Measurements from ENCODE around the gene FTSJ1.
"Not testable (repeated sequence)": the region's sequence is repeated elsewhere in the genome, so short reads cannot be mapped to it uniquely, and the experiment has no call there.

FTSJ1 gene

DNA sequence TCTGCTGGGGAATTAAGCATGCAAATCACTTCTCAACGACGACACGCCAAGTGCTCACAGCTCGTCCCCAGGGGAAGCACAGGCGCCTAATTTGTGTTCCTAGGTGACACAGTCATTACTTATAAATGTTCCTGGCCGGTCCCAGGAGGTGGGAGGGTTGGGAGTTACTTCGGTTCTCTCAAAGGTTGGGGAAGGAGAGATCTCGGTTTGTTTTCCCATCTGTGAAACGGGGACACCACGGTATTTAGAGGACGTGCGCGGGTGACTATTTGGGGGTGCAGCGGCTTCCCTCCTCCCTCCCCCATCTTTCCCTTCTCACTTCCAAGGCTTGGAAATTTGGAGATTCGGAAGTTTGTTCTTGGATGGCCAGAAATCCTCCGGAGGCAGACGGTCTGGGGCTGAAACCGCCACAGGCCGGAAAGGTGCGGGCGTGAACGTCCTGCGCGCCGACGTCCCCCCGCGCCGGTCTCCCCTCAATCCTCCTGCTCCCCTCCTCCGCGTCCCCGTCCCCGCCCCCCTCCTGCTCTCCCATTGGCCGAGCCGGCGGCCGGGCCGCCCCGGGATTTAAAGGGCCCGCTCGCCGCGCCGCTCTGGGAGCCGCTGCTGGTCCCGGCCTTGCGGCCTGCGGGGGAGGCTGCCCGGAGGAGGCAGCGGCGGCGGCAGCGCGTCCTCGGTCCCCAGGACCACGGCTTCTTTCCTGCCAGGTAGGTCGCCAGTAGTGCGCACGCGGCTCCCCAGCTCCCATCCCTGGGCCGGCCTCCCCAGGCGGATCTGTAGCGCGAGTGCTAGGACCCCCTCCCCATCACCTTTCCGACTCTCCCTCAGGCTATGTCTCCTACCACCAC is 32.6 kb downstream of the FTSJ1 start, which contains the start of gene PORCN:
Gene PORCN (plus strand): TSS at position 593 of the 845 bp plus-strand sequence. CDS start 829 bp downstream, outside the sequence.
- H3K27me3 Mint-ChIP-seq = no peaks in the 10 kb centered on the region
- H3K4me1 Mint-ChIP-seq = peaks cover 22% of the 10 kb centered on the region
- H3K9me3 Mint-ChIP-seq = no peaks in the 10 kb centered on the region
- H3K36me3 Mint-ChIP-seq = peaks cover 3% of the 10 kb centered on the region
- H3K4me3 Mint-ChIP-seq = peak within 1 kb of the TSS; percentile 93
- peak within 1 kb of the TSS; percentile 92 for H3K27ac Mint-ChIP-seq

DNA sequence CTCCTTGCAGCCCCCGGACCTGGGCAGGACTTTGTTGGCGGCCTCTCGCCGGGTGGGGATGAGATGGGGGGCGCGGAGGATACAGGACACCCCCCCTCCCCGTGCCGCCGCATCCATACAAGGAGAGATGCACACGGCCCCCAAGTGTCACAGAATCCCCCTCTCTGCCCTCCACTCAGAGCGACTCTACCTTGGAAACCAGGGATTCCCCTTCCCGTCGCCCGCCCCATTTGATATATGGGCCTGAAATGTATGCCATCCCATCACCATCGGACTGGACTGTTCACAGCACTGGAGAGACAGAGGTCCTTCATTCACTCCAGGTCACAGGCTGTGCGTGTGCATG is 33.2 kb downstream of the FTSJ1 start:
- Mint-ChIP-seq H3K36me3 (peaks cover 3% of the 10 kb centered on the region), H3K9me3 (no peaks in the 10 kb centered on the region), H3K4me1 (peaks cover 22% of the 10 kb centered on the region), H3K4me3 (peak overlapping the region; percentile 93), H3K27me3 (no peaks in the 10 kb centered on the region), H3K27ac (peak overlapping the region; percentile 92)

DNA sequence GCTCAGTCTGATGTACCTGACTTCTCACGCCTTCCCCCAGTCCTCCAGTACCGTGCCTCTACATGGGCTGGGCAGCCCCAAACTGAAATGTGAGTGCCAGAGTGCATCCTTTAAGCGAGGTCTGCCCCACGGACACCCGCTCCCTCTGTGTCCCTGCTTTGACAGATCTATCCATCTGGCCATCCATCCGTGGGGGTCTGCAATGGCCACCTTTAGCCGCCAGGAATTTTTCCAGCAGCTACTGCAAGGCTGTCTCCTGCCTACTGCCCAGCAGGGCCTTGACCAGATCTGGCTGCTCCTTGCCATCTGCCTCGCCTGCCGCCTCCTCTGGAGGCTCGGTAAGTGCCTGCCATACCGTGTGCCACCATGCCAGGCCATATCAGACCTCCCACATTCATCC is 33.6 kb downstream of the FTSJ1 start:
- peaks cover 22% of the 10 kb centered on the region for H3K4me1 Mint-ChIP-seq
- peak overlapping the region; percentile 92 for H3K27ac Mint-ChIP-seq
- H3K36me3 Mint-ChIP-seq = peaks cover 3% of the 10 kb centered on the region
- no peaks in the 10 kb centered on the region for H3K9me3 Mint-ChIP-seq
- H3K4me3 Mint-ChIP-seq = peak overlapping the region; percentile 93
- no peaks in the 10 kb centered on the region for H3K27me3 Mint-ChIP-seq

DNA sequence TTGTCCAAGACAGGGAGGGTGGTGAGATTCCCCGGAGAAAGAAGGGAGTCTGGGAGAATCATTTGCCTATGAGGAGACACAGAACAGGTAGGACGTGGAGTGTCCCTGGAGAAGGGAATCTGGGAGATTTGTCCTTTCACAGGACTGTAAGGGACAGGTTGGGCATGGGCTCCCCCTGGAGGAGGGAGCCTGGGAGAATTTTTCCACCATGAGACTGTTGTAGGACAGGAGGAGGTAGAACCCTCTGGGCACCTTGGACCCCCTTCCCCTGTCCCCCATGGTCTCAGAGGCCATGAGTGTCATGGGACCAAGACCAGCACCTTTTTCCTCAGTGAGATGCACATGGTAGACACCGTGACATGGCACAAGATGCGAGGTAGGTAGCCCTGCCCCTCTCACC is 35.6 kb downstream of the FTSJ1 start:
- peaks cover 3% of the 10 kb centered on the region for H3K36me3 Mint-ChIP-seq
- H3K9me3 Mint-ChIP-seq = no peaks in the 10 kb centered on the region
- peaks cover 28% of the 10 kb centered on the region for H3K4me1 Mint-ChIP-seq
- H3K4me3 Mint-ChIP-seq = peak overlapping the region; percentile 52
- no peak overlapping the region for H3K27ac Mint-ChIP-seq
- H3K27me3 Mint-ChIP-seq = no peaks in the 10 kb centered on the region

DNA sequence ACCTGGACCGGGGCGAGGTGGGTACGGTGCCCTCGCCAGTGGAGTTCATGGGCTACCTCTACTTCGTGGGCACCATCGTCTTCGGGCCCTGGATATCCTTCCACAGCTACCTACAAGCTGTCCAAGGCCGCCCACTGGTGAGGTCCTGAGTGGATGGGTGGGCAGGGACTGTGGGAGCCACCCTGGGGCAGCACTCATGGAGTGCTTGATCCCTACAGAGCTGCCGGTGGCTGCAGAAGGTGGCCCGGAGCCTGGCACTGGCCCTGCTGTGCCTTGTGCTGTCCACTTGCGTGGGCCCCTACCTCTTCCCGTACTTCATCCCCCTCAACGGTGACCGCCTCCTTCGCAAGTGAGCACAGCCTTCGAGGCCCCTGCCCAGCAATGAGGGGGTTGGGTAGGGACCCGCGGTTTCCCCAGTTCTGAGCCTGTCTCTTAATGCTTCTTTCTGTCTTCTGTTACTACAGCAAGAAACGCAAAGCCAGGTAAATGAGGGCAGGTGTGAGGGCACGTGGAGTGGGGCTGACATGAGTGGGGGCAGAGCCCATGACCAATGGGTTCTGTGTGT is 36.5 kb downstream of the FTSJ1 start:
- Mint-ChIP-seq H3K4me1 (peaks cover 33% of the 10 kb centered on the region), H3K4me3 (no peak overlapping the region), H3K9me3 (no peaks in the 10 kb centered on the region), H3K27me3 (no peaks in the 10 kb centered on the region), H3K36me3 (peaks cover 3% of the 10 kb centered on the region), H3K27ac (no peak overlapping the region)

DNA sequence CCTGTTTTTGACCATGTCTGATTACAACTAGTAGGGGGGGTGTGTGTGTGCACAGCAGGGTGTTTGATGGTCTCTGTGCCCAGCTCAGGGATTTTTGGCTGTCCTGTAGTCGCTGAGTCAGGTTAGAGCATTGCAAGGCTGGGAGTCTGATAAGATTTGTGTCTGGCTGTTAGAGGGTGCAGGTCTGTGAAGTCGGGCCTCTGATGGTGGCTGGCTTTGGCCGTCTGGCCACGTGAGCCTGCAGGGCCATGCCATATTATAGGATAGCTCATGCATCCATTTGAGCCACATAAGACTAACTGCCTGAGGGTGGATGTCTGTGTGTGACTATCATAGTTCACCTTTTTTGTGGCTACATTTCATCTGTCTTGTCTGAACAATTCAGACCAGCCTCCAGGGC is 37.7 kb downstream of the FTSJ1 start:
- Mint-ChIP-seq H3K4me1 (peaks cover 33% of the 10 kb centered on the region), H3K36me3 (peaks cover 3% of the 10 kb centered on the region), H3K4me3 (no peak overlapping the region), H3K27me3 (no peaks in the 10 kb centered on the region), H3K27ac (no peak overlapping the region), H3K9me3 (no peaks in the 10 kb centered on the region)

DNA sequence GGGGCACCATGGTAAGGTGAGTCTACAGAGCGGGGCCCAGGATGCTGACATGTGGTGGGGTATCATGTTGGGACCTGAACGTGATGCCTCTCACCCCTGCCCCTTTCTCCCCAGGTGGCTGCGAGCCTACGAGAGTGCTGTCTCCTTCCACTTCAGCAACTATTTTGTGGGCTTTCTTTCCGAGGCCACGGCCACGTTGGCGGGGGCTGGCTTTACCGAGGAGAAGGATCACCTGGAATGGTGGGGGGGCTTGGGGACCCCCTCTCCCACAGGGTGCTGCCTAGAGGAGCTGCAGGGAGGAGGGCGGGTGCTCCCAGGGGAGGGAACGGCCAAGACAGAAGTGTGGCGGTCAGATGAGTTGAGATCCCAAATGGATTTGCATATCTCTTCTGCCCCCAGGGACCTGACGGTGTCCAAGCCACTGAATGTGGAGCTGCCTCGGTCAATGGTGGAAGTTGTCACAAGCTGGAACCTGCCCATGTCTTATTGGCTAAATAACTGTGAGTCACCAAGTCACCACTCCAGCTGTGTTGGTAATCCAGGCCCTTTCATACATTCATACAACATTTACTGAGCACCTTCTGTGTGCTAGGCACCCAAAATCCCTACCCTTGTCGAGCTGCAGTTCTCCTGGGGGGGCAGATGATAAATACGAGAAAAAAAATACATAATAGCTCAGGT is 38.3 kb downstream of the FTSJ1 start:
- peaks cover 33% of the 10 kb centered on the region for H3K4me1 Mint-ChIP-seq
- no peaks in the 10 kb centered on the region for H3K27me3 Mint-ChIP-seq
- H3K9me3 Mint-ChIP-seq = no peaks in the 10 kb centered on the region
- no peak overlapping the region for H3K4me3 Mint-ChIP-seq
- H3K36me3 Mint-ChIP-seq = peaks cover 3% of the 10 kb centered on the region
- H3K27ac Mint-ChIP-seq = no peak overlapping the region

DNA sequence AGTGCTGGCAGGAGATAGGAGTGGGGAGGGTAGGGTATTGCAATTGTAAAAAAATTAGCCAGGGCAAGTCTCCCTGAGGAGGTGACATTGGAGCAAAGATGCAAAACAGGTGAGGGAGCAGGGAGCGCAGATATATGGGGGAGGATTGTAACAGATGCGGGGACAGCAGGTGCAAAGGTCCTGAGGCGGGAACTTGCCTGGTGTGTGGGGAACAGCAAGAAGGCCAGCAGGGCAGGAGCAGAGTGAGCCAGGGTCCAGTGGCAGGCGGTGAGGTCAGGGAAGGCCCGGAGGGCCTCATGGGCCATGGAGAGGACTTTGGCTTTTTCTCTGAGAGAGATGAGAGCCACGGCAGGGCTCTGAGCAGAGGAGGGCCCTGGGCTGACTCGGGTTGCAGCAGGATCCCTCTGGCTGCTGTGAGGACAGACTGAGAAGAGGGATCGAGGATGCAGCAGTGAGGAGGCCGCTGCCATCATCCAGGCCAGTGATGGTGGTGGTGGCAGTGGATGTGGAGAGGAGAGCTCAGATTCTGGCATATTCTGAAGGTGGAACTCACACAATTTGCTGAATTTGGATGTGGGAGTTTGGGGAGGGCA is 39.0 kb downstream of the FTSJ1 start:
- no peak overlapping the region for H3K27ac Mint-ChIP-seq
- no peaks in the 10 kb centered on the region for H3K9me3 Mint-ChIP-seq
- peaks cover 26% of the 10 kb centered on the region for H3K4me1 Mint-ChIP-seq
- H3K36me3 Mint-ChIP-seq = peaks cover 3% of the 10 kb centered on the region
- H3K27me3 Mint-ChIP-seq = no peaks in the 10 kb centered on the region
- H3K4me3 Mint-ChIP-seq = no peak overlapping the region

DNA sequence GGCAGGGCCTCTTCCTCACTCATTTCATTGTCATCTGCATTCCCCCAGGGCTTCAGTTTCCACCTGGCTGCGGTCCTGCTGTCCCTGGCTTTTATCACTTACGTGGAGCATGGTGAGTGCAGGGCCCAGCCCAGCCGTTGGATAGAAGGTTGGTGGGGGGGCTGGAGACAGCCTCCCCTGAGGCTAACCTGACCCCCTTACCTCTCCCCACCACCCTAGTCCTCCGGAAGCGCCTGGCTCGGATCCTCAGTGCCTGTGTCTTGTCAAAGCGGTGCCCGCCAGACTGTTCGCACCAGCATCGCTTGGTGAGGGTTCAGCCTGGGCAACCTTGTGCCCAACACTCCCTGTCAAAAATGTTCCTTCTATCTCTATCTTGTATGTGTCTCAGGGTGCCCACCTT is 39.8 kb downstream of the FTSJ1 start:
- no peak overlapping the region for H3K27ac Mint-ChIP-seq
- H3K27me3 Mint-ChIP-seq = no peaks in the 10 kb centered on the region
- peaks cover 26% of the 10 kb centered on the region for H3K4me1 Mint-ChIP-seq
- peaks cover 3% of the 10 kb centered on the region for H3K9me3 Mint-ChIP-seq
- peaks cover 3% of the 10 kb centered on the region for H3K36me3 Mint-ChIP-seq
- H3K4me3 Mint-ChIP-seq = no peak overlapping the region

DNA sequence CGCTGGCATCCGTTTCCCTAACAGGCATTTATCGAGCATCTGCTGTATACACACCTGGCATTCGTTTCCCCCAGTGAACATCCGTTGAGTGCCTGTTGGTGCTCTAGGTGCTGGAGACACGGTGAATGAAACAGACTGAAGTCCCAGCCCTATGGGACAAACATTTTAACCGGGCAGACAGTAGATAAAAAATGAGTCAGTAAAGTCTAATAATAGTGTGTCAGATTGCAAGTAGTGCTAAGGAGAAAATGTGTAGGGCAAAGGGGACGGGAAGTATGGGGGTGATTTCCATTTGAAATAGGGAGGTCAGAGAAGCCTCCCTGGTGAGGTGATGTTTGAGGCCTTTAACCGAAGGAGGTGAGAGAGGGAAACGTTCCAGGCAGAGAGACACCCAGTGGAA is 40.3 kb downstream of the FTSJ1 start:
- H3K27ac Mint-ChIP-seq = peak overlapping the region; percentile 67
- H3K9me3 Mint-ChIP-seq = peaks cover 4% of the 10 kb centered on the region
- no peak overlapping the region for H3K4me3 Mint-ChIP-seq
- H3K27me3 Mint-ChIP-seq = no peaks in the 10 kb centered on the region
- peaks cover 26% of the 10 kb centered on the region for H3K4me1 Mint-ChIP-seq
- peaks cover 3% of the 10 kb centered on the region for H3K36me3 Mint-ChIP-seq

DNA sequence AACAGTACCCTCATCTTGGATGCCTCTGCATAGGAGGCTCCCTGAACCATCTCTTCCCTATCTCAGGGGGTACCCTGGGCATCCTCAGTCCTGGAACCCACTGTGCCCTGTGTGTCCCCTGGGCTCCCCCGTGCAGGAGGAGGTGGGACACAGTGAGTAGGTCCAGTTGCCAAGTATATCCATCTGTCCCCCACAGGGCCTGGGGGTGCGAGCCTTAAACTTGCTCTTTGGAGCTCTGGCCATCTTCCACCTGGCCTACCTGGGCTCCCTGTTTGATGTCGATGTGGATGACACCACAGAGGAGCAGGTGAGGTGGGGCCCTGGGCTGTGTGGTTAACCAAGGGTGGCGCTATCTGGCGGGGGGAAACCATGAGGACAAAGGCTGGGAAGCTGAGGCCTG is 41.0 kb downstream of the FTSJ1 start:
- no peak overlapping the region for H3K27ac Mint-ChIP-seq
- peaks cover 4% of the 10 kb centered on the region for H3K9me3 Mint-ChIP-seq
- H3K4me1 Mint-ChIP-seq = peaks cover 24% of the 10 kb centered on the region
- H3K4me3 Mint-ChIP-seq = no peak overlapping the region
- H3K36me3 Mint-ChIP-seq = no peaks in the 10 kb centered on the region
- no peaks in the 10 kb centered on the region for H3K27me3 Mint-ChIP-seq

DNA sequence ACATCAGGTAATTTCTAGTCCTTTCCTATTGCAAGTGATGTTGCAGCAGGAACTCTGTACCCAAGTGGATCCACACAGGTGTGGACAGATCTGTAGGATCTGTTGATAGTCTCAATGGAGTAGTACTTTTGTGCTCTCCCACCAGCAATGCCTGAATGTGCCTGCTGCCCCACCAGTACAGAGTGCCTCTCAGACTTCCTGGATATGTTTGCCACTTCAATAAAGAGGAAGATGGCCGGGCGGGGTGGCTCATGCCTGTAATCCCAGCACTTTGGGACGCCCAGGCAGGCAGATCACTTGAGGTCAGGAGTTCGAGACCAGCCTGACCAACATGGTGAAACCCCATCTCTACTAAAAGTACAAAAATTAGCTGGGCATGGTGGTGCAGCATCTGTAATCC is 43.5 kb downstream of the FTSJ1 start:
- not testable (repeated sequence) for H3K27ac Mint-ChIP-seq, H3K36me3 Mint-ChIP-seq, H3K4me3 Mint-ChIP-seq, H3K9me3 Mint-ChIP-seq, H3K27me3 Mint-ChIP-seq
- peaks cover 28% of the 10 kb centered on the region for H3K4me1 Mint-ChIP-seq

DNA sequence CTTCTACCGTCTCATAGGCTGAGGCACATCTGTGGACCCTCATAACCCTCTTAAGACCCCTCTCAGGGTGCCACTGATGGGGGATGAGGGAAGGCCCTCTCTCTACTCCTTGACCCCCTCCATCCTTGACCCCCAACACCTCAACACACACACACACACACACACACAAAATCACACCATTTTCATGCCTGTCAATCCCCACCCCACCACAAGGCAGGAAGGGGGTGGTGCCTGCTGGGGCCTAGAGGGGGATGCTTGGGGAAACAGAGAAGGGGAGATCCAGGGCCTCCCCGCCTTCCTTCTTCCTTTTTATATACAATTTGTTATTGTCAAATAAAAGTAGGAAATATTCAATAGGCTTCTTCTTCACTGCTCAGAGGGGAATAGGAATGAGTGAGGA is 44.5 kb downstream of the FTSJ1 start:
- H3K27me3 Mint-ChIP-seq = no peaks in the 10 kb centered on the region
- peaks cover 31% of the 10 kb centered on the region for H3K4me1 Mint-ChIP-seq
- peaks cover 3% of the 10 kb centered on the region for H3K36me3 Mint-ChIP-seq
- H3K4me3 Mint-ChIP-seq = peak overlapping the region; percentile 88
- peak overlapping the region; percentile 94 for H3K27ac Mint-ChIP-seq
- H3K9me3 Mint-ChIP-seq = peaks cover 4% of the 10 kb centered on the region

DNA sequence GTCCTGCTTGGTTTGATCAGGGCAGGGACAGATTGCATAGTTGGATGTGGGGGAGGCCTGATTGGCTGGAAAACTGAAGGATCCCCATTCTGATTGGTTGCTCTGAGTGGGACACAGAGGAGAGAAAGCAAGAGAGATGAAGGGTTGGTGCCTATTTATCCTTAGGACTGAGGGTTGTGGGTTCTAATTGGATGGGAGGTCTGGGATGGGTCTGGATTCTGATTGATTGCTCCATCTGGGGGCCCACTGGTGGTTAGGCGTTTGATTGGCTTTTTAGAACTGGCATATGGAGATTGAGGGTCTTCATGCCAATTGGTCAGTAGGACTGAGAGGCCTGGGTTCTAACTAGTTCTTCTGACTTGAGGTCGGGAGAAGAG is 45.0 kb downstream of the FTSJ1 start:
- peaks cover 31% of the 10 kb centered on the region for H3K4me1 Mint-ChIP-seq

DNA sequence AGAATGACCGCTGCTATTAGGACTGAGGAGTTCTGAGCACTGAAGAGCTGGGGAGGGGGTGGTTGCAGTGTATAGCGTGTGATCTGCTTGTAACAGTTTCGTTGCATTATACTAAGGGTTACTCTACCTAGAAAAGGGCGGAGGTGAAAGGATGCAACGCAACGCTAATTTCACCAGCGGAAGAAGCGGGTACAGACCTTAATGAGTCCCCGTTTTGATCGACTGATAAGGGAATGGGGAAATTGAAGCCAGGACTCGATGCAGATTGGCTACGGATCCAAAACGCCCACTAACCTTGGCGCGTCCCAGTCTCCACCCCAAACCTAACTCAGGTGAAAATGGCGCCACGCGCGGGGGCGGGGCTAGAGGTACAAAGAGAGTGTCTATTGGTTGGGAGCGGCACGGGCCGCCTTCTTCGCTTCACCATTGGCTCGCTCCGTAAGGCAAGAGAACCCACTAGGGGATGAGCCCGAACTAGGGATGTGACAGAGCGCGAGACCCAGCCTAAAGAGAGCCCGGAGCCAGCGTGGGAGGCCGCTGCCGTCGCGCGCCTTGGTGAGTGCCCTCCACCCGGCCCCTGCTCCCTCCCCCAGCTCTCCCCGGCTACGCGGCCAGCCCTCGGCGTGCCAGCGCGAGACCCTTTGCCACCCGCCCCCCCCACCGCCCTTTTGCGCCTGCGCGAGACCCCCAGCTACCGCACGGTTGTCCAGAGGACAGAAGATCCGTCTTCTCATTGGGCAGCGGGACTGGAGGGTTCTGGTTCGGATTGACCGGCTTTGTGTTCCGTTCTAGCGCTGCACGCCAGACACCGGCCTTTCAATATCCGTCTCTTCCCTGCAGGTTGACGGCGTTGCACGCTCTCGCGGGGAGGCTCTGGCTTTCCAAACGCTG is 45.6 kb downstream of the FTSJ1 start, which contains the start of gene EBP:
Gene EBP (plus strand): TSS at position 456 of the 891 bp plus-strand sequence. CDS start 1,964 bp downstream, outside the sequence.
- Mint-ChIP-seq H3K9me3 (peaks cover 4% of the 10 kb centered on the region), H3K27ac (peak within 1 kb of the TSS; percentile 94), H3K27me3 (no peaks in the 10 kb centered on the region), H3K4me1 (peaks cover 30% of the 10 kb centered on the region), H3K36me3 (peaks cover 4% of the 10 kb centered on the region), H3K4me3 (peak within 1 kb of the TSS; percentile 88)

More for the DNA sequence above, 45.0 kb downstream of the FTSJ1 start:
- Mint-ChIP-seq H3K27me3 (no peaks in the 10 kb centered on the region), H3K27ac (peak overlapping the region; percentile 94), H3K4me3 (peak overlapping the region; percentile 88), H3K36me3 (peaks cover 3% of the 10 kb centered on the region), H3K9me3 (peaks cover 4% of the 10 kb centered on the region)

Data from activated naive CD4-positive, alpha-beta T cell treated with anti-CD3 and anti-CD28 coated beads, Interleukin-2, amount 50 U/mL, for 24 hours (primary cell).